ENCODE measurements around the gene PTPN5. TPM values are rescaled to one million over a fixed set of nuclear protein-coding genes. Genes with fewer than 3 reads are reported as not detected.

The PTPN5 gene
- total RNA-seq, 2 donors from 2014 or later: 1.4 to 5.3 TPM

- no peak for TF ChIP-seq CTCF (IDR thresholded peaks at IDR 0.05)
- H3K9me3 ChIP-seq: no peaks in the 10 kb centered on the region
- no peaks in the 10 kb centered on the region for H3K36me3 ChIP-seq
- H3K4me1 ChIP-seq: peaks cover 0 to 14% of the 10 kb centered on the region in 2 donors
- DNase-seq (ENCODE audit: low spot score): no peak
- H3K4me3 ChIP-seq: no peak overlapping the region
- no peaks in the 10 kb centered on the region for H3K27me3 ChIP-seq
- H3K27ac ChIP-seq: no peak overlapping the region
These were observed 25.6 kb downstream of the PTPN5 start for GRCh38 chr11:18766015-18766414.

- no peak for TF ChIP-seq CTCF (IDR thresholded peaks at IDR 0.05)
- Histone ChIP-seq H3K27ac (no peak overlapping the region), H3K9me3 (no peaks in the 10 kb centered on the region), H3K36me3 (no peaks in the 10 kb centered on the region), H3K4me3 (no peak overlapping the region), H3K4me1 (peaks cover 0 to 14% of the 10 kb centered on the region in 2 donors), H3K27me3 (no peaks in the 10 kb centered on the region)
- no peak for DNase-seq (ENCODE audit: low spot score)
These were observed 26.0 kb downstream of the PTPN5 start for GRCh38 chr11:18765554-18765953.

- Histone ChIP-seq H3K27me3 (no peaks in the 10 kb centered on the region), H3K9me3 (no peaks in the 10 kb centered on the region), H3K27ac (no peak overlapping the region), H3K4me3 (no peak overlapping the region), H3K36me3 (no peaks in the 10 kb centered on the region), H3K4me1 (no peaks in the 10 kb centered on the region)
- DNase-seq (ENCODE audit: low spot score): no peak
- no peak for TF ChIP-seq CTCF (IDR thresholded peaks at IDR 0.05)
These were observed 29.9 kb downstream of the PTPN5 start for GRCh38 chr11:18761741-18762140.

- Histone ChIP-seq H3K27ac (no peak overlapping the region), H3K9me3 (no peaks in the 10 kb centered on the region), H3K36me3 (no peaks in the 10 kb centered on the region), H3K4me1 (no peaks in the 10 kb centered on the region), H3K4me3 (no peak overlapping the region), H3K27me3 (no peaks in the 10 kb centered on the region)
- no peak for TF ChIP-seq CTCF (IDR thresholded peaks at IDR 0.05)
- no peak for DNase-seq (ENCODE audit: low spot score)
These were observed 30.5 kb downstream of the PTPN5 start for GRCh38 chr11:18761144-18761543.

- no peak for TF ChIP-seq CTCF (IDR thresholded peaks at IDR 0.05)
- H3K4me3 ChIP-seq: no peak overlapping the region
- no peak for DNase-seq (ENCODE audit: low spot score)
- no peaks in the 10 kb centered on the region for H3K4me1 ChIP-seq
- no peaks in the 10 kb centered on the region for H3K9me3 ChIP-seq
- H3K27me3 ChIP-seq: no peaks in the 10 kb centered on the region
- no peaks in the 10 kb centered on the region for H3K36me3 ChIP-seq
- no peak overlapping the region for H3K27ac ChIP-seq
These were observed 33.8 kb downstream of the PTPN5 start for GRCh38 chr11:18757811-18758210.

GRCh38 chr11:18756889-18757288 lies 34.7 kb downstream of the PTPN5 start:
- H3K27me3 ChIP-seq: no peaks in the 10 kb centered on the region
- no peak overlapping the region for H3K4me3 ChIP-seq
- no peak overlapping the region for H3K27ac ChIP-seq
- H3K36me3 ChIP-seq: no peaks in the 10 kb centered on the region
- no peaks in the 10 kb centered on the region for H3K4me1 ChIP-seq
- no peaks in the 10 kb centered on the region for H3K9me3 ChIP-seq
- no peak for TF ChIP-seq CTCF (IDR thresholded peaks at IDR 0.05)
- DNase-seq (ENCODE audit: low spot score): no peak

Measured in right atrium auricular region (tissue), 2 donors.